NCI-H774 (cell line): ENCODE measurements around the gene ZNF592.

ENCODE experiments used
- DNase-seq: peaks from one replicate; lab custom pipeline; 2025; lab: John Stamatoyannopoulos, UW

ZNF592 gene

GRCh38 chr15:84810073-84810840 lies 61.9 kb downstream of the ZNF592 start:
- no peak for DNase-seq

- DNase-seq = no peak
These were observed 62.8 kb downstream of the ZNF592 start for GRCh38 chr15:84811151-84811550.

- DNase-seq = no peak
These were observed 63.4 kb downstream of the ZNF592 start for GRCh38 chr15:84811828-84812227.

- no peak for DNase-seq
These were observed 64.5 kb downstream of the ZNF592 start for GRCh38 chr15:84812842-84813241.

GRCh38 chr15:84813435-84813834 lies 65.0 kb downstream of the ZNF592 start:
- DNase-seq = no peak

GRCh38 chr15:84813931-84814330 lies 65.5 kb downstream of the ZNF592 start:
- DNase-seq = no peak

GRCh38 chr15:84814916-84815315 lies 66.5 kb downstream of the ZNF592 start:
- DNase-seq = no peak

GRCh38 chr15:84816694-84817465 lies 68.5 kb downstream of the ZNF592 start, which contains the start of gene ALPK3:
Gene ALPK3 (plus strand): TSS chr15:84817356. CDS start chr15:84817453, 97 bp downstream.
- no peak for DNase-seq

- DNase-seq = no peak
These were observed 69.2 kb downstream of the ZNF592 start for GRCh38 chr15:84817466-84818081.

- peak; percentile 14 for DNase-seq
These were observed 70.1 kb downstream of the ZNF592 start for GRCh38 chr15:84818261-84819131.

- no peak for DNase-seq
These were observed 70.9 kb downstream of the ZNF592 start for GRCh38 chr15:84819291-84819768.

GRCh38 chr15:84819791-84820190 lies 71.4 kb downstream of the ZNF592 start:
- DNase-seq = no peak

- DNase-seq = no peak
These were observed 73.2 kb downstream of the ZNF592 start for GRCh38 chr15:84821501-84822021.

- no peak for DNase-seq
These were observed 74.4 kb downstream of the ZNF592 start for GRCh38 chr15:84822653-84823281.

- DNase-seq = no peak
These were observed 75.0 kb downstream of the ZNF592 start for GRCh38 chr15:84823282-84823878.

GRCh38 chr15:84824260-84825007 lies 76.0 kb downstream of the ZNF592 start:
- no peak for DNase-seq

- peak; percentile 38 for DNase-seq
These were observed 78.0 kb downstream of the ZNF592 start for GRCh38 chr15:84826369-84826823.

GRCh38 chr15:84827246-84827645 lies 78.9 kb downstream of the ZNF592 start:
- no peak for DNase-seq

GRCh38 chr15:84828086-84828908 lies 79.9 kb downstream of the ZNF592 start:
- DNase-seq = no peak
